ENCODE data around the gene MSANTD1.

GRCh38 chr4:3263876-3264193 is 14.9 kb downstream of the MSANTD1 start:
- TF ChIP-seq CTCF (IDR thresholded peaks at IDR 0.05; ENCODE audit: low read length) = no peak
- TF ChIP-seq EZH2 (IDR thresholded peaks at IDR 0.05; ENCODE audit: borderline replicate concordance, low read length) = no peak
